K562 (cell line): ENCODE data around the gene NTPCR. TPM values are rescaled to one million over a fixed set of nuclear protein-coding genes. Genes with fewer than 3 reads are reported as not detected.

Source experiments
- ATAC-seq: fragments of 200-7000 bp; cut with Tn5 transposase; 3 replicates; pipeline ENCODE4 v1.9.1; 2020; ENCODE audit warnings: moderate library complexity
- BruUV-seq: library from RNA; stranded (reverse); fragments of 400-500 nt; replicated peaks from 2 replicates; lab custom pipeline; 2021; lab: Mats Ljungman, UMichigan
- CTCF ChIA-PET: fragments of 300-600 bp; formaldehyde crosslinking; extraction: SDS; loops from one replicate; lab custom pipeline; 2021; ENCODE audit warnings: low intra/inter-chr PET ratio; lab: Yijun Ruan, JAX
- POLR2A ChIA-PET: fragments of 300-600, 350-650 bp; sonication (Branson Sonifier 250); formaldehyde crosslinking; extraction: SDS; loops from one replicate; lab custom pipeline; 2021; ENCODE audit warnings: antibody characterized with exemption, inconsistent platforms; lab: Yijun Ruan, JAX
- DNase-seq, 4 experiments: peaks; one replicate each; pipeline versions ENCODE4 v3.0.0 to v3.0.0-alpha.2; 2011 to 2018; ENCODE audit warnings: low spot score in 3 of 4, mixed read lengths in 3 of 4; ENCODE audit errors: extremely low read depth in 1 of 4
- FAIRE-seq: peaks from 2 replicates; lab custom pipeline; 2011; peaks lifted over from hg19 to GRCh38; lab: Jason Lieb, UNC
- H2AFZ ChIP-seq: 2 replicates; pipeline ENCODE4 v1.6.0; 2011; ENCODE audit warnings: low read depth, low read length, control low read depth, inconsistent platforms
- H3K27ac ChIP-seq: fragments of 200-600 bp; 3 replicates; pipeline ENCODE4 v1.8.0; 2011; ENCODE audit warnings: low read depth, mild to moderate bottlenecking, control low read depth, inconsistent platforms, low read length, moderate library complexity, mixed read lengths; ENCODE audit errors: extremely low read depth
- H3K27me3 ChIP-seq, 2 experiments: fragments of 300-600 bp in 1 of 2; 2 replicates in 1 of 2; 3 replicates in 1 of 2; pipeline versions ENCODE4 v1.6.0 to v1.8.0; 2011; ENCODE audit warnings: inconsistent platforms in 2 of 2, low read length in 2 of 2, mild to moderate bottlenecking in 1 of 2, mixed read lengths in 1 of 2, moderate library complexity in 1 of 2; ENCODE audit not compliant: control insufficient read depth in 2 of 2, insufficient read depth in 2 of 2
- H3K36me3 ChIP-seq: fragments of 300-600 bp; 3 replicates; pipeline ENCODE4 v1.8.0; 2011; ENCODE audit warnings: mild to moderate bottlenecking, low read length, inconsistent platforms; ENCODE audit not compliant: control insufficient read depth, insufficient read depth
- H3K4me1 ChIP-seq, 2 experiments: fragments of 200-600 bp in 1 of 2; replicated peaks in 1 of 2; 2 replicates in 1 of 2; 3 replicates in 1 of 2; pipeline versions ENCODE4 v1.5.1 to v1.8.0; 2011; ENCODE audit warnings: inconsistent platforms in 2 of 2, low read length in 2 of 2, mild to moderate bottlenecking in 1 of 2, mixed read lengths in 1 of 2, moderate library complexity in 1 of 2; ENCODE audit not compliant: control insufficient read depth in 2 of 2, insufficient read depth in 2 of 2
- H3K4me2 ChIP-seq: 2 replicates; pipeline ENCODE4 v1.6.1; 2011; ENCODE audit warnings: low read length, control low read depth, inconsistent platforms, mixed read lengths; ENCODE audit not compliant: insufficient read depth
- H3K4me3 ChIP-seq: fragments of 200-600 bp; sonication (generic), shearing (Covaris generic); 2 replicates; pipeline ENCODE4 v1.5.1; 2016; ENCODE audit warnings: control low read depth, inconsistent platforms
- H3K79me2 ChIP-seq: fragments of 200-600 bp; 3 replicates; pipeline ENCODE4 v1.8.0; 2011; ENCODE audit warnings: low read length, inconsistent platforms; ENCODE audit not compliant: control insufficient read depth, insufficient read depth
- H3K9ac ChIP-seq, 2 experiments: 2 replicates each; pipeline versions ENCODE4 v1.6.0 to v1.6.1; 2011; ENCODE audit warnings: low read depth in 2 of 2, low read length in 2 of 2, control low read depth in 1 of 2, inconsistent platforms in 1 of 2, mild to moderate bottlenecking in 1 of 2, mixed read lengths in 1 of 2; ENCODE audit not compliant: insufficient read depth in 1 of 2
- H3K9me1 ChIP-seq: one replicate; pipeline ENCODE4 v1.6.0; 2011; ENCODE audit warnings: inconsistent platforms, mild to moderate bottlenecking, low read length, moderate library complexity; ENCODE audit not compliant: control insufficient read depth, insufficient read depth
- H3K9me3 ChIP-seq: replicated peaks from 2 replicates; pipeline ENCODE4 v1.5.1; 2011; ENCODE audit warnings: low read depth, low read length, inconsistent platforms; ENCODE audit not compliant: control insufficient read depth, insufficient read depth
- H4K20me1 ChIP-seq: replicated peaks from 2 replicates; pipeline ENCODE4 v1.6.1; 2011; ENCODE audit warnings: low read length, inconsistent platforms, mixed read lengths; ENCODE audit not compliant: control insufficient read depth, insufficient read depth
- BRD9 ChIP-seq: fragments of 450-650 bp; IDR thresholded peaks from 2 replicates; pipeline ENCODE4 v1.6.1; 2018; ENCODE audit warnings: low read depth; ENCODE audit not compliant: partially characterized antibody
- BRF1 ChIP-seq: IDR thresholded peaks from 3 replicates; pipeline ENCODE4 v1.6.1; 2011; ENCODE audit warnings: borderline replicate concordance, mild to moderate bottlenecking; ENCODE audit not compliant: insufficient read length; ENCODE audit errors: extremely low read depth
- CBFA2T3 ChIP-seq: fragments of 450-650 bp; IDR thresholded peaks from 2 replicates; pipeline ENCODE4 v1.6.1; 2017
- ETV1 ChIP-seq: fragments of 450-650 bp; conservative IDR thresholded peaks from 2 replicates; pipeline ENCODE4 v1.6.1; 2016; ENCODE audit warnings: missing genetic modification characterization, control low read depth, low read depth, missing compliant biosample characterization
- HCFC1 ChIP-seq: IDR thresholded peaks from 2 replicates; pipeline ENCODE4 v1.6.1; 2012; ENCODE audit warnings: low read depth, low read length, improper control_type of control experiment
- PREB ChIP-seq: sonication (generic); formaldehyde crosslinking; IDR thresholded peaks from 2 replicates; pipeline ENCODE4 v1.8.1; 2023; ENCODE audit warnings: mild to moderate bottlenecking, missing genetic modification reagents
- TAF15 ChIP-seq: fragments of 200-400 bp; formaldehyde crosslinking; IDR thresholded peaks from 2 replicates; pipeline ENCODE4 v1.6.1; 2017; ENCODE audit warnings: mild to moderate bottlenecking, low read depth, low read length, moderate library complexity
- ZNF263 ChIP-seq: sonication (generic); formaldehyde crosslinking; IDR thresholded peaks from 2 replicates; pipeline ENCODE4 v1.8.0; 2022; ENCODE audit warnings: mild to moderate bottlenecking, missing genetic modification reagents, borderline replicate concordance
- WGBS: fragments of 100-300 bp; shearing (Covaris generic); methylation state at CpG from one replicate; pipeline ENCODE4 v1.1.6; 2016; ENCODE audit warnings: low coverage, mixed read lengths; ENCODE audit not compliant: insufficient coverage; ENCODE audit errors: missing lambda C conversion rate; 5-methylcytosine and 5-hydroxymethylcytosine counted together
- in situ Hi-C: fragments of 300-500 bp; cut with MboI; formaldehyde crosslinking; loops from 4 replicates; pipeline ENCODE4 v1.15.0; 2018; ENCODE audit warnings: inconsistent platforms, mixed read lengths
- intact Hi-C: fragments of 100-400 bp; cut with micrococcal nuclease; formaldehyde crosslinking; loops from 2 replicates; pipeline ENCODE4 v1.14.2; 2022
- polyA plus RNA-seq, 8 experiments: library from polyadenylated mRNA; depleted of rRNA in 4 of 8; stranded (reverse) in 5 of 8; unstranded in 3 of 8; fragments of >200 nt; fragmentation: Nextera tagmentation in 2 of 8; fragmentation: Illumina TruSeq in 1 of 8; extraction: Ambion mirVana in 2 of 8; extraction: Trizol in 1 of 8; gene quantifications; 2 replicates each; pipeline versions ENCODE4 v1.2.1 to v1.2.3, GENCODE V29; 2011 to 2014; ENCODE audit warnings: inconsistent platforms in 1 of 8, missing spikeins in 1 of 8
- total RNA-seq, 7 experiments: library from RNA; depleted of rRNA in 6 of 7; stranded (reverse); fragments of >200 nt in 6 of 7; fragmentation: Illumina TruSeq in 2 of 7; extraction: Trizol in 2 of 7; gene quantifications; 2 replicates each; pipeline versions ENCODE4 v1.2.1 to v1.2.3, GENCODE V29; 2011 to 2021; ENCODE audit warnings: low replicate concordance in 1 of 7
- TF ChIP-seq, protein P1 (sequence below), 2 experiments: fragments of 200-800 bp in 1 of 2; sonication (Bioruptor generic) in 1 of 2; sonication (generic) in 1 of 2; formaldehyde crosslinking in 1 of 2; IDR thresholded peaks in 1 of 2; conservative IDR thresholded peaks in 1 of 2; 2 replicates each; pipeline versions ENCODE4 v1.5.0 to v1.6.1; 2016 to 2020; ENCODE audit warnings: missing compliant biosample characterization in 1 of 2, missing genetic modification characterization in 1 of 2, missing genetic modification reagents in 1 of 2
- TF ChIP-seq, protein P2 (sequence below): fragments of 250-450 bp; sonication (Bioruptor Pico); IDR thresholded peaks from 2 replicates; pipeline ENCODE4 v1.5.0; 2021; ENCODE audit warnings: mild to moderate bottlenecking, borderline replicate concordance

NTPCR gene
- total and polyA plus RNA-seq, 9 of the 15 experiments (the other 6 are each of a cell fraction or from before 2014, with no cell fraction given) = 19.3 to 105 (median 48.8) TPM

DNA sequence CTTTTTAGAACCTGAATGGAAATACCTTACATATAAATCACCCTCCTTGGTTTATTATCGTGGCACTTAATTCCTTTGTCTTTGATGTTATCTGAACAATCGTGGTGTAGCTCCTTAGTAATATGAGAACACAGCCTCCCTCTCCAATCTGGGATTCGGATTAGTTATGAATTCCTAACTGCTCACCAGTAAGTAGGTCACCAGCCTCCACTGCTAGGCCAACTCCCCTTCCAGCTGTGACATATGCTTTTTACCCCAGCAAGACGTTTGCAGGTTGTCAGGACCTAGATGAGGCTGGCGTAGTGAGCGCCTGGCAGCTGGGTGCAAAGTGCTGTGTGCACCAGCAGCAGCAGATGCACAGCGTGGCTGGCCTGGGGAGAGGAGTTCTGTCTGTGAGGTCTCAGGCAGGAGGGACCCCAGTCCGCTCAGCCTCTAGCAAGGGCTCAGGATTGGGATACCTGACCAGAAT is 38.2 kb downstream of the NTPCR start:
- Histone ChIP-seq H3K79me2 (no peaks in the 10 kb centered on the region), H3K4me3 (no peak overlapping the region), H3K4me2 (no peak overlapping the region), H3K9me1 (no peaks in the 10 kb centered on the region), H3K27ac (no peak overlapping the region), H4K20me1 (no peaks in the 10 kb centered on the region), H2AFZ (no peak overlapping the region), H3K9ac (no peak overlapping the region), H3K27me3 (peaks cover 29 to 73% of the 10 kb centered on the region in 2 experiments; a peak in 4 of 5 replicates), H3K4me1 (peaks cover 0 to 13% of the 10 kb centered on the region in 2 experiments; a peak in 3 of 5 replicates), H3K9me3 (no peaks in the 10 kb centered on the region), H3K36me3 (no peaks in the 10 kb centered on the region)
- BruUV-seq = no TSS peak
- ChIA-PET CTCF (no interaction called here), POLR2A (no interaction called here)
- TF ChIP-seq BRF1 (no peak), HCFC1 (no peak), ZNF263 (CRISPR knock-in tag) (no peak), PREB (CRISPR knock-in tag) (no peak), BRD9 (no peak), ETV1 (tag) (no peak), TAF15 (no peak), CBFA2T3 (no peak)
- TF ChIP-seq, protein P1, sequence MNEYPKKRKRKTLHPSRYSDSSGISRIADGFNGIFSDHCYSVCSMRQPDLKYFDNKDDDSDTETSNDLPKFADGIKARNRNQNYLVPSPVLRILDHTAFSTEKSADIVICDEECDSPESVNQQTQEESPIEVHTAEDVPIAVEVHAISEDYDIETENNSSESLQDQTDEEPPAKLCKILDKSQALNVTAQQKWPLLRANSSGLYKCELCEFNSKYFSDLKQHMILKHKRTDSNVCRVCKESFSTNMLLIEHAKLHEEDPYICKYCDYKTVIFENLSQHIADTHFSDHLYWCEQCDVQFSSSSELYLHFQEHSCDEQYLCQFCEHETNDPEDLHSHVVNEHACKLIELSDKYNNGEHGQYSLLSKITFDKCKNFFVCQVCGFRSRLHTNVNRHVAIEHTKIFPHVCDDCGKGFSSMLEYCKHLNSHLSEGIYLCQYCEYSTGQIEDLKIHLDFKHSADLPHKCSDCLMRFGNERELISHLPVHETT (CRISPR knock-in tag; conservative IDR thresholded peaks at IDR 0.05 in 1 of 2, IDR thresholded peaks at IDR 0.05 in 1 of 2) = no peak
- TF ChIP-seq, protein P2, sequence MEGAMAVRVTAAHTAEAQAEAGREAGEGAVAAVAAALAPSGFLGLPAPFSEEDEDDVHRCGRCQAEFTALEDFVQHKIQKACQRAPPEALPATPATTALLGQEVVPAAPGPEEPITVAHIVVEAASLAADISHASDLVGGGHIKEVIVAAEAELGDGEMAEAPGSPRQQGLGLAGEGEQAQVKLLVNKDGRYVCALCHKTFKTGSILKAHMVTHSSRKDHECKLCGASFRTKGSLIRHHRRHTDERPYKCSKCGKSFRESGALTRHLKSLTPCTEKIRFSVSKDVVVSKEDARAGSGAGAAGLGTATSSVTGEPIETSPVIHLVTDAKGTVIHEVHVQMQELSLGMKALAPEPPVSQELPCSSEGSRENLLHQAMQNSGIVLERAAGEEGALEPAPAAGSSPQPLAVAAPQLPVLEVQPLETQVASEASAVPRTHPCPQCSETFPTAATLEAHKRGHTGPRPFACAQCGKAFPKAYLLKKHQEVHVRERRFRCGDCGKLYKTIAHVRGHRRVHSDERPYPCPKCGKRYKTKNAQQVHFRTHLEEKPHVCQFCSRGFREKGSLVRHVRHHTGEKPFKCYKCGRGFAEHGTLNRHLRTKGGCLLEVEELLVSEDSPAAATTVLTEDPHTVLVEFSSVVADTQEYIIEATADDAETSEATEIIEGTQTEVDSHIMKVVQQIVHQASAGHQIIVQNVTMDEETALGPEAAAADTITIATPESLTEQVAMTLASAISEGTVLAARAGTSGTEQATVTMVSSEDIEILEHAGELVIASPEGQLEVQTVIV (CRISPR knock-in tag) = no peak
- intact Hi-C loops = no loop called here
- ATAC-seq (no peak), DNase-seq (no peak), FAIRE-seq (no peak)
- 7% methylated on average over 7 of the region's 8 CpGs for WGBS
- in situ Hi-C loops = no loop called here
